H9 (cell line): ENCODE measurements around the gene TFIP11. TPM values are rescaled to one million over a fixed set of nuclear protein-coding genes. Genes with fewer than 3 reads are reported as not detected.

Source experiments
- DNase-seq: peaks from one replicate; pipeline ENCODE4 v3.0.0-alpha.2; 2017
- H2AFZ ChIP-seq: one replicate; pipeline ENCODE4 v1.6.1; 2013; ENCODE audit warnings: mild to moderate bottlenecking, low read length, control low read depth, moderate library complexity
- H2AK5ac ChIP-seq: 2 replicates; pipeline ENCODE4 v1.6.1; 2013; ENCODE audit warnings: low read length, control low read depth, mixed read lengths; ENCODE audit not compliant: insufficient read length
- H2BK120ac ChIP-seq: one replicate; pipeline ENCODE4 v1.6.1; 2013; ENCODE audit warnings: low read depth, mild to moderate bottlenecking, low read length, control low read depth, inconsistent platforms; ENCODE audit not compliant: poor library complexity, severe bottlenecking
- H2BK12ac ChIP-seq: 2 replicates; pipeline ENCODE4 v1.6.1; 2013; ENCODE audit warnings: low read length, control low read depth, mixed read lengths, low read depth; ENCODE audit not compliant: insufficient read length
- H2BK15ac ChIP-seq: 2 replicates; pipeline ENCODE4 v1.6.1; 2013; ENCODE audit warnings: low read depth, low read length, control low read depth
- H2BK20ac ChIP-seq: one replicate; pipeline ENCODE4 v1.6.1; 2013; ENCODE audit warnings: low read depth, mild to moderate bottlenecking, low read length, control low read depth, inconsistent platforms; ENCODE audit not compliant: poor library complexity, severe bottlenecking
- H2BK5ac ChIP-seq: 2 replicates; pipeline ENCODE4 v1.6.1; 2013; ENCODE audit warnings: low read length, control low read depth, mixed read lengths; ENCODE audit not compliant: insufficient read length
- H3K14ac ChIP-seq: 2 replicates; pipeline ENCODE4 v1.6.1; 2013; ENCODE audit warnings: low read length, control low read depth; ENCODE audit not compliant: insufficient read depth
- H3K18ac ChIP-seq: 2 replicates; pipeline ENCODE4 v1.6.1; 2013; ENCODE audit warnings: low read depth, mild to moderate bottlenecking, mixed read lengths, low read length, control low read depth; ENCODE audit not compliant: insufficient read length
- H3K23ac ChIP-seq: 2 replicates; pipeline ENCODE4 v1.6.1; 2013; ENCODE audit warnings: low read length, control low read depth, mixed read lengths, low read depth; ENCODE audit not compliant: insufficient read length
- H3K23me2 ChIP-seq: 2 replicates; pipeline ENCODE4 v1.6.1; 2013; ENCODE audit warnings: low read depth, mild to moderate bottlenecking, mixed read lengths, low read length, control low read depth; ENCODE audit not compliant: insufficient read length, poor library complexity, severe bottlenecking
- H3K27ac ChIP-seq: 2 replicates; pipeline ENCODE4 v1.5.1; 2013; ENCODE audit warnings: low read length, control low read depth, mixed read lengths, low read depth; ENCODE audit not compliant: insufficient read length
- H3K27me3 ChIP-seq: 2 replicates; pipeline ENCODE4 v1.6.1; 2013; ENCODE audit warnings: low read length, control low read depth, inconsistent platforms; ENCODE audit not compliant: insufficient read depth
- H3K4ac ChIP-seq: 2 replicates; pipeline ENCODE4 v1.6.1; 2013; ENCODE audit warnings: low read depth, mild to moderate bottlenecking, control low read depth, inconsistent platforms, low read length, moderate library complexity
- H3K4me1 ChIP-seq: 2 replicates; pipeline ENCODE4 v1.6.1; 2013; ENCODE audit warnings: low read length, control low read depth, inconsistent platforms; ENCODE audit not compliant: insufficient read depth
- H3K4me2 ChIP-seq: 2 replicates; pipeline ENCODE4 v1.6.1; 2013; ENCODE audit warnings: low read length, control low read depth, mixed read lengths; ENCODE audit not compliant: insufficient read length, insufficient read depth
- H3K56ac ChIP-seq: 2 replicates; pipeline ENCODE4 v1.6.1; 2013; ENCODE audit warnings: low read depth, mild to moderate bottlenecking, mixed read lengths, low read length, control low read depth; ENCODE audit not compliant: insufficient read length
- H3K79me1 ChIP-seq: 2 replicates; pipeline ENCODE4 v1.6.1; 2013; ENCODE audit warnings: low read depth, mild to moderate bottlenecking, moderate library complexity, low read length, control low read depth, inconsistent platforms; ENCODE audit not compliant: insufficient read depth, poor library complexity, severe bottlenecking
- H3K79me2 ChIP-seq: 2 replicates; pipeline ENCODE4 v1.6.1; 2013; ENCODE audit warnings: low read length, control low read depth, inconsistent platforms; ENCODE audit not compliant: insufficient read depth
- H3K9ac ChIP-seq: 2 replicates; pipeline ENCODE4 v1.6.1; 2013; ENCODE audit warnings: low read length, control low read depth, mixed read lengths; ENCODE audit not compliant: insufficient read length; ENCODE audit errors: extremely low read depth
- H3K9me3 ChIP-seq: one replicate; pipeline ENCODE4 v1.6.1; 2013; ENCODE audit warnings: low read depth, low read length, inconsistent platforms; ENCODE audit not compliant: control insufficient read depth
- H3T11ph ChIP-seq: one replicate; pipeline ENCODE4 v1.6.1; 2013; ENCODE audit warnings: mild to moderate bottlenecking, low read length, control low read depth, inconsistent platforms
- H4K20me1 ChIP-seq: one replicate; pipeline ENCODE4 v1.6.1; 2013; ENCODE audit not compliant: control insufficient read depth, insufficient read length, insufficient read depth
- H4K5ac ChIP-seq: 2 replicates; pipeline ENCODE4 v1.6.1; 2013; ENCODE audit warnings: low read depth, mild to moderate bottlenecking, mixed read lengths, low read length, control low read depth; ENCODE audit not compliant: insufficient read length
- H4K8ac ChIP-seq: replicated peaks from 2 replicates; pipeline ENCODE4 v1.6.1; 2013; ENCODE audit warnings: low read length, control low read depth, mixed read lengths, low read depth; ENCODE audit not compliant: insufficient read length
- H4K91ac ChIP-seq: 2 replicates; pipeline ENCODE4 v1.6.1; 2013; ENCODE audit warnings: low read depth, mild to moderate bottlenecking, moderate library complexity, mixed read lengths, low read length, control low read depth; ENCODE audit not compliant: insufficient read length
- H3K27ac Mint-ChIP-seq, 3 experiments: 2 replicates in 2 of 3; 3 replicates in 1 of 3; pipeline ENCODE4 v1.8.0; 2020 to 2021; ENCODE audit warnings: mixed read lengths in 3 of 3, mild to moderate bottlenecking in 1 of 3, moderate library complexity in 1 of 3
- H3K27me3 Mint-ChIP-seq: 2 replicates; pipeline ENCODE4 v1.8.0; 2021; ENCODE audit warnings: low read depth, mild to moderate bottlenecking, moderate library complexity, mixed read lengths
- H3K36me3 Mint-ChIP-seq, 3 experiments: 2 replicates in 2 of 3; 3 replicates in 1 of 3; pipeline ENCODE4 v1.8.0; 2020 to 2021; ENCODE audit warnings: low read depth in 3 of 3, mixed read lengths in 3 of 3; ENCODE audit not compliant: insufficient read depth in 1 of 3
- H3K4me1 Mint-ChIP-seq, 2 experiments: 2 replicates each; pipeline ENCODE4 v1.8.0; 2020; ENCODE audit warnings: mixed read lengths in 2 of 2
- H3K4me3 Mint-ChIP-seq, 2 experiments: 2 replicates in 1 of 2; 3 replicates in 1 of 2; pipeline ENCODE4 v1.8.0; 2020 to 2021; ENCODE audit warnings: mild to moderate bottlenecking in 2 of 2, mixed read lengths in 2 of 2, moderate library complexity in 1 of 2
- H3K9me3 Mint-ChIP-seq, 2 experiments: 2 replicates in 1 of 2; 3 replicates in 1 of 2; pipeline ENCODE4 v1.8.0; 2020; ENCODE audit warnings: mild to moderate bottlenecking in 2 of 2, mixed read lengths in 2 of 2, moderate library complexity in 1 of 2
- WGBS: extraction: QIAGEN DNeasy Blood & Tissue Kit; methylation state at CpG from one replicate; pipeline ENCODE4 v1.1.7; 2013; ENCODE audit warnings: missing lambda C conversion rate, low lambda C conversion rate, mixed read lengths; ENCODE audit not compliant: insufficient read length; ENCODE audit errors: extremely low coverage; 5-methylcytosine and 5-hydroxymethylcytosine counted together
- total RNA-seq: library from RNA; stranded (reverse); gene quantifications from 2 replicates; pipeline ENCODE4 v1.2.1, GENCODE V29; 2021
- TF ChIP-seq, protein P1 (sequence below): fragments of 200-600 bp; sonication (generic); conservative IDR thresholded peaks from 3 replicates; pipeline ENCODE4 v1.8.0; 2021; ENCODE audit warnings: antibody characterized with exemption, mild to moderate bottlenecking

The TFIP11 gene
- total RNA-seq, 1 experiment from 2014 or later = 36.4 TPM

DNA sequence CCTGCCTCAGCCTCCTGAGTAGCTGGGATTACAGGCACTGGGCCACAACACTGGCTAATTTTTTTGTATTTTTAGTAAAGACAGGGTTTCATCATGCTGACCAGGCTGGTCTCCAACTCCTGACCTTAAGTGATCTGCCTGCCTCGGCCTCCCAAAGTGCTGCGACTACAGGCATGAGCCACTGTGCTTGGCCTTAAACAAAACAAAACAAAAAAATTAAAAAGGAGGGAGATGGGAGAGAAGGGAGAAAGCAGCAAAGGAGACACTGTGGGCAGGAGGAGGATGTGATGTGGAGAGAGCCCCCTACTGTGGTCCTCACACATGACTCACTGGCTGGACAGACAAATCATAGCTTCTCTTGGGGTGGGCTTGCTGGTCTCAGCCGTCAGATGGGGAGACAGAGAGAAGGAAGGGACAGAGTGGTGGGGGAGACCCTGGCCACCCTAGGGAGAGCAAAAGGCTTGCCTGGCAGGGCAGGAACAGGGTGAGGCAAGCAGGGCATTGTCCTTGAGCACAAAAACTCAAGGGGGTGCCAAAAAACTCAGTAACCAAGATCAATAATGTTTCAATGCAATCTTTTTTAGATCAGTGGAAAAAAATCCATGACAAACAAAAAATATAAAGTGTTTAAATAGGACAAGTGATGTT is 46.1 kb upstream of the TFIP11 start:
- Histone ChIP-seq H2BK120ac (no peak overlapping the region), H3K27me3 (no peaks in the 10 kb centered on the region), H3T11ph (no peak overlapping the region), H4K91ac (no peak overlapping the region), H3K23me2 (no peaks in the 10 kb centered on the region), H3K4ac (no peak overlapping the region), H3K14ac (no peak overlapping the region; the same call in 1 of the 2 replicates), H2BK5ac (no peak overlapping the region), H3K18ac (no peak overlapping the region), H3K56ac (no peak overlapping the region), H2BK15ac (no peak overlapping the region), H4K5ac (no peak overlapping the region), H3K9me3 (no peaks in the 10 kb centered on the region), H3K4me1 (peaks cover 26% of the 10 kb centered on the region), H3K79me2 (peaks cover 39% of the 10 kb centered on the region; the same call in 1 of the 2 replicates), H3K23ac (no peak overlapping the region), H3K9ac (no peak overlapping the region), H2BK12ac (no peak overlapping the region), H2AK5ac (no peak overlapping the region), H2BK20ac (no peak overlapping the region), H4K20me1 (peaks cover 3% of the 10 kb centered on the region), H2AFZ (no peak overlapping the region), H3K27ac (no peak overlapping the region), H3K79me1 (peaks cover 10% of the 10 kb centered on the region), H4K8ac (no peak overlapping the region), H3K4me2 (no peak overlapping the region)
- WGBS = no CpG with 5 or more reads among the region's 3 CpGs
- no peaks in the 10 kb centered on the region; a peak in 1 of 5 replicates for H3K9me3 Mint-ChIP-seq
- peak overlapping the region; percentile 19 to 93 (median 85); a peak in 5 of 7 replicates for H3K27ac Mint-ChIP-seq
- peaks cover 74 to 81% of the 10 kb centered on the region in 2 experiments for H3K4me1 Mint-ChIP-seq
- no peak for DNase-seq
- H3K36me3 Mint-ChIP-seq = peaks cover 0 to 7% (median 4%) of the 10 kb centered on the region in 3 experiments; a peak in 3 of 7 replicates
- no peaks in the 10 kb centered on the region for H3K27me3 Mint-ChIP-seq
- H3K4me3 Mint-ChIP-seq = no peak overlapping the region; a peak in 1 of 5 replicates
- TF ChIP-seq, protein P1, sequence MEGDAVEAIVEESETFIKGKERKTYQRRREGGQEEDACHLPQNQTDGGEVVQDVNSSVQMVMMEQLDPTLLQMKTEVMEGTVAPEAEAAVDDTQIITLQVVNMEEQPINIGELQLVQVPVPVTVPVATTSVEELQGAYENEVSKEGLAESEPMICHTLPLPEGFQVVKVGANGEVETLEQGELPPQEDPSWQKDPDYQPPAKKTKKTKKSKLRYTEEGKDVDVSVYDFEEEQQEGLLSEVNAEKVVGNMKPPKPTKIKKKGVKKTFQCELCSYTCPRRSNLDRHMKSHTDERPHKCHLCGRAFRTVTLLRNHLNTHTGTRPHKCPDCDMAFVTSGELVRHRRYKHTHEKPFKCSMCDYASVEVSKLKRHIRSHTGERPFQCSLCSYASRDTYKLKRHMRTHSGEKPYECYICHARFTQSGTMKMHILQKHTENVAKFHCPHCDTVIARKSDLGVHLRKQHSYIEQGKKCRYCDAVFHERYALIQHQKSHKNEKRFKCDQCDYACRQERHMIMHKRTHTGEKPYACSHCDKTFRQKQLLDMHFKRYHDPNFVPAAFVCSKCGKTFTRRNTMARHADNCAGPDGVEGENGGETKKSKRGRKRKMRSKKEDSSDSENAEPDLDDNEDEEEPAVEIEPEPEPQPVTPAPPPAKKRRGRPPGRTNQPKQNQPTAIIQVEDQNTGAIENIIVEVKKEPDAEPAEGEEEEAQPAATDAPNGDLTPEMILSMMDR = 0 out of 3 replicates have a peak, but pooled peaks have one; percentile 9
